ENCODE data around the gene TRIM9. TPM values are rescaled to one million over a fixed set of nuclear protein-coding genes. Genes with fewer than 3 reads are reported as not detected.

Gene TRIM9
- total and polyA plus RNA-seq, 2 experiments from 2014 or later: 4.4 to 6.2 TPM

DNA sequence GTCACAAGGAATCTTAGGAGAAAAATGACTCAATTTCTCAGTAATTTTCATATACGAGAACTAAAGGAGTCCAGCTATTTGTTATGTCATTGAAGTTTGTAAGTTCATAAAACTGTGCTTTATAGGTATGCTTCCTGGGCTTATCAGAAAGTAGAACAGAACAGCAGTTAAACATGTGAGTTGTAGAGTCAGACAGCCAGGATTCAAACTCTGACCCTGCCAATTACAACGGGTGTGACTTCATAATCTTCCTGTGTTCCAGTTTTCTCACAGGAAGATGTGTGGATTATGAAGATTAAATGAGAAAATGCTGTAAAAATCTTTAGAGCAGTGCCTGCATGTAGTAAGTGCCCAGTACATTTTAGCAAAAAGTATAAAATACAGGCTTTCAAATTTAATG, 8.9 kb downstream of the TRIM9 start:
- H3K4me1 Mint-ChIP-seq: peaks cover 10% of the 10 kb centered on the region
- Histone ChIP-seq H3K27me3 (ENCODE audit: insufficient read depth) (no peaks in the 10 kb centered on the region), H3K36me3 (ENCODE audit: insufficient read depth) (no peaks in the 10 kb centered on the region), H4K20me1 (replicated peaks; ENCODE audit: insufficient read depth) (no peaks in the 10 kb centered on the region), H3F3A (replicated peaks; ENCODE audit: low read depth) (no peaks in the 10 kb centered on the region), H3K79me2 (replicated peaks; ENCODE audit: insufficient read depth) (no peaks in the 10 kb centered on the region), H3K9me2 (ENCODE audit: insufficient read depth) (no peaks in the 10 kb centered on the region), H3K4me2 (no peak overlapping the region), H3K4me3 (no peak overlapping the region), H3K4me1 (ENCODE audit: insufficient read depth) (no peaks in the 10 kb centered on the region), H3K27ac (ENCODE audit: low read depth) (no peak overlapping the region), H2AFZ (no peak overlapping the region)
- H3K9me3 Mint-ChIP-seq: no peaks in the 10 kb centered on the region
- H3K36me3 Mint-ChIP-seq (ENCODE audit: low read depth): no peaks in the 10 kb centered on the region
- no peak for DNase-seq (ENCODE audit: low spot score)
- no peak overlapping the region for H3K27ac Mint-ChIP-seq
- ATAC-seq: no peak
- TF ChIP-seq EZH2 (IDR thresholded peaks at IDR 0.05; ENCODE audit: low read depth, unreplicated experiment) (no peak), EZH2phosphoT487 (IDR thresholded peaks at IDR 0.05; ENCODE audit: unreplicated experiment) (no peak), ZNF331 (CRISPR knock-in tag; IDR thresholded peaks at IDR 0.05; ENCODE audit: low read depth) (no peak), ZNF462 (CRISPR knock-in tag; IDR thresholded peaks at IDR 0.05) (no peak), JUNB (IDR thresholded peaks at IDR 0.05; ENCODE audit: unreplicated experiment) (no peak), STAT1 (IDR thresholded peaks at IDR 0.05; ENCODE audit: unreplicated experiment) (no peak), CREB1 (CRISPR knock-in tag; IDR thresholded peaks at IDR 0.05; ENCODE audit: low read depth) (no peak), ETS1 (IDR thresholded peaks at IDR 0.05) (no peak), POLR2AphosphoS5 (IDR thresholded peaks at IDR 0.05; ENCODE audit: low read depth) (no peak), NANOG (IDR thresholded peaks at IDR 0.05; ENCODE audit: borderline replicate concordance) (no peak), ZNF114 (CRISPR knock-in tag; IDR thresholded peaks at IDR 0.05) (no peak)
- TF ChIP-seq, protein P1, sequence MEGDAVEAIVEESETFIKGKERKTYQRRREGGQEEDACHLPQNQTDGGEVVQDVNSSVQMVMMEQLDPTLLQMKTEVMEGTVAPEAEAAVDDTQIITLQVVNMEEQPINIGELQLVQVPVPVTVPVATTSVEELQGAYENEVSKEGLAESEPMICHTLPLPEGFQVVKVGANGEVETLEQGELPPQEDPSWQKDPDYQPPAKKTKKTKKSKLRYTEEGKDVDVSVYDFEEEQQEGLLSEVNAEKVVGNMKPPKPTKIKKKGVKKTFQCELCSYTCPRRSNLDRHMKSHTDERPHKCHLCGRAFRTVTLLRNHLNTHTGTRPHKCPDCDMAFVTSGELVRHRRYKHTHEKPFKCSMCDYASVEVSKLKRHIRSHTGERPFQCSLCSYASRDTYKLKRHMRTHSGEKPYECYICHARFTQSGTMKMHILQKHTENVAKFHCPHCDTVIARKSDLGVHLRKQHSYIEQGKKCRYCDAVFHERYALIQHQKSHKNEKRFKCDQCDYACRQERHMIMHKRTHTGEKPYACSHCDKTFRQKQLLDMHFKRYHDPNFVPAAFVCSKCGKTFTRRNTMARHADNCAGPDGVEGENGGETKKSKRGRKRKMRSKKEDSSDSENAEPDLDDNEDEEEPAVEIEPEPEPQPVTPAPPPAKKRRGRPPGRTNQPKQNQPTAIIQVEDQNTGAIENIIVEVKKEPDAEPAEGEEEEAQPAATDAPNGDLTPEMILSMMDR (conservative IDR thresholded peaks at IDR 0.05; ENCODE audit: low read depth in 2 of 2): no peak
- TF ChIP-seq, protein P2, sequence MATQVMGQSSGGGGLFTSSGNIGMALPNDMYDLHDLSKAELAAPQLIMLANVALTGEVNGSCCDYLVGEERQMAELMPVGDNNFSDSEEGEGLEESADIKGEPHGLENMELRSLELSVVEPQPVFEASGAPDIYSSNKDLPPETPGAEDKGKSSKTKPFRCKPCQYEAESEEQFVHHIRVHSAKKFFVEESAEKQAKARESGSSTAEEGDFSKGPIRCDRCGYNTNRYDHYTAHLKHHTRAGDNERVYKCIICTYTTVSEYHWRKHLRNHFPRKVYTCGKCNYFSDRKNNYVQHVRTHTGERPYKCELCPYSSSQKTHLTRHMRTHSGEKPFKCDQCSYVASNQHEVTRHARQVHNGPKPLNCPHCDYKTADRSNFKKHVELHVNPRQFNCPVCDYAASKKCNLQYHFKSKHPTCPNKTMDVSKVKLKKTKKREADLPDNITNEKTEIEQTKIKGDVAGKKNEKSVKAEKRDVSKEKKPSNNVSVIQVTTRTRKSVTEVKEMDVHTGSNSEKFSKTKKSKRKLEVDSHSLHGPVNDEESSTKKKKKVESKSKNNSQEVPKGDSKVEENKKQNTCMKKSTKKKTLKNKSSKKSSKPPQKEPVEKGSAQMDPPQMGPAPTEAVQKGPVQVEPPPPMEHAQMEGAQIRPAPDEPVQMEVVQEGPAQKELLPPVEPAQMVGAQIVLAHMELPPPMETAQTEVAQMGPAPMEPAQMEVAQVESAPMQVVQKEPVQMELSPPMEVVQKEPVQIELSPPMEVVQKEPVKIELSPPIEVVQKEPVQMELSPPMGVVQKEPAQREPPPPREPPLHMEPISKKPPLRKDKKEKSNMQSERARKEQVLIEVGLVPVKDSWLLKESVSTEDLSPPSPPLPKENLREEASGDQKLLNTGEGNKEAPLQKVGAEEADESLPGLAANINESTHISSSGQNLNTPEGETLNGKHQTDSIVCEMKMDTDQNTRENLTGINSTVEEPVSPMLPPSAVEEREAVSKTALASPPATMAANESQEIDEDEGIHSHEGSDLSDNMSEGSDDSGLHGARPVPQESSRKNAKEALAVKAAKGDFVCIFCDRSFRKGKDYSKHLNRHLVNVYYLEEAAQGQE (IDR thresholded peaks at IDR 0.05; ENCODE audit: unreplicated experiment): no peak
- no peak overlapping the region for H3K4me3 Mint-ChIP-seq
- peaks cover 2% of the 10 kb centered on the region for H3K27me3 Mint-ChIP-seq (ENCODE audit: insufficient read depth, low read depth, poor library complexity)
